Measurements from ENCODE around the gene GRIN3B. TPM values are rescaled to one million over a fixed set of nuclear protein-coding genes. Genes with fewer than 3 reads are reported as not detected.

Gene GRIN3B
- total and polyA plus RNA-seq, 10 of the 15 experiments (the other 5 are each of a cell fraction or from before 2014, with no cell fraction given), result 0.15 TPM; not detected in 9

DNA sequence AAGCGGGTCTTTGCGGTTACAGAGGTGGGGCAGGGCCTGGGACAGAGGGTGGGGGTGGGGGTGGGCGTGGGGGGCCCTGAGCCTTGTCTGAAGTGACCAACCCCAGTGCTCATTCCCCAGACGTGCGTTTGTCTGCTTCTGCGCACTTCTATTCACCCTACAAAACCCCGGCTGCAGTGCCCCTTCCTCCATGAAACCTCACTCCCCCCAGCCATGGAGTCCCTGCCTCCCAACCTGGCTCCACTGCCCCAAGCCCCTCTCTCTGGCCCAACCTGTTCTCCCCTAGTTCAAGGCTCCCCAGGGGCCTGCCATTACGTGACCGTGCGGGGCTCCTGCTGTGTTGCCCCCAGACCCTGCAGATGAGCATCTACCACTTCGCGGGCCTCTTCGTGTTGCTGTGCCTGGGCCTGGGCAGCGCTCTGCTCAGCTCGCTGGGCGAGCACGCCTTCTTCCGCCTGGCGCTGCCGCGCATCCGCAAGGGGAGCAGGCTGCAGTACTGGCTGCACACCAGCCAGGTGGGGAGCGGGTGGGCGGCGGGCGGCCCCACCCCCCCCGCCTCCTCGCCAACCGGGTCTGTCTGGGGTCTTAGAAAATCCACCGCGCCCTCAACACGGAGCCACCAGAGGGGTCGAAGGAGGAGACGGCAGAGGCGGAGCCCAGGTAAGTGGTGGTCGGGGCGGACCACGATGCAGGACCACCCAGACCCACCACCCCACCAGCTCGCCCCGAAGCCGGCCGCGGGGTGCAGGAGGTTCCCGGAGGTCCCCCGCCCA, 8.2 kb downstream of the GRIN3B start (continued):
- TF ChIP-seq, protein P1, sequence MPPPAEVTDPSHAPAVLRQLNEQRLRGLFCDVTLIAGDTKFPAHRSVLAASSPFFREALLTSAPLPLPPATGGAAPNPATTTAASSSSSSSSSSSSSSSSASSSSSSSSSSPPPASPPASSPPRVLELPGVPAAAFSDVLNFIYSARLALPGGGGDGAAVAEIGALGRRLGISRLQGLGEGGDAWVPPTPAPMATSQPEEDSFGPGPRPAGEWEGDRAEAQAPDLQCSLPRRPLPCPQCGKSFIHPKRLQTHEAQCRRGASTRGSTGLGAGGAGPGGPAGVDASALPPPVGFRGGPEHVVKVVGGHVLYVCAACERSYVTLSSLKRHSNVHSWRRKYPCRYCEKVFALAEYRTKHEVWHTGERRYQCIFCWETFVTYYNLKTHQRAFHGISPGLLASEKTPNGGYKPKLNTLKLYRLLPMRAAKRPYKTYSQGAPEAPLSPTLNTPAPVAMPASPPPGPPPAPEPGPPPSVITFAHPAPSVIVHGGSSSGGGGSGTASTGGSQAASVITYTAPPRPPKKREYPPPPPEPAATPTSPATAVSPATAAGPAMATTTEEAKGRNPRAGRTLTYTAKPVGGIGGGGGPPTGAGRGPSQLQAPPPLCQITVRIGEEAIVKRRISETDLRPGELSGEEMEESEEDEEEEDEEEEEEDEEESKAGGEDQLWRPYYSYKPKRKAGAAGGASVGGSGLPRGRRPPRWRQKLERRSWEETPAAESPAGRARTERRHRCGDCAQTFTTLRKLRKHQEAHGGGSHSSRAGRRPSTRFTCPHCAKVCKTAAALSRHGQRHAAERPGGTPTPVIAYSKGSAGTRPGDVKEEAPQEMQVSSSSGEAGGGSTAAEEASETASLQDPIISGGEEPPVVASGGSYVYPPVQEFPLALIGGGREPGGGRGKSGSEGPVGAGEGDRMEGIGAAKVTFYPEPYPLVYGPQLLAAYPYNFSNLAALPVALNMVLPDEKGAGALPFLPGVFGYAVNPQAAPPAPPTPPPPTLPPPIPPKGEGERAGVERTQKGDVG (CRISPR knock-in tag; IDR thresholded peaks at IDR 0.05), result no peak
- TF ChIP-seq ZNF384 (IDR thresholded peaks at IDR 0.05; ENCODE audit: borderline replicate concordance, low read depth, low read length), result no peak
- TF ChIP-seq ZNF24 (IDR thresholded peaks at IDR 0.05), result no peak

- Histone ChIP-seq H3K4me3 (no peak overlapping the region), H3K36me3 (ENCODE audit: control insufficient read depth in 2 of 2, insufficient read depth in 2 of 2, low read length in 1 of 2) (peaks cover 3 to 35% of the 10 kb centered on the region in 2 experiments; a peak in 3 of 4 replicates), H3K4me2 (ENCODE audit: control insufficient read depth, insufficient read depth) (no peak overlapping the region), H4K20me1 (ENCODE audit: control insufficient read depth, insufficient read depth) (no peaks in the 10 kb centered on the region), H3K9me3 (replicated peaks; ENCODE audit: control insufficient read depth, insufficient read depth, low read length) (no peaks in the 10 kb centered on the region), H3K4me1 (ENCODE audit: control insufficient read depth, insufficient read depth, low read length) (no peaks in the 10 kb centered on the region), H2AFZ (ENCODE audit: control insufficient read depth, low read depth, low read length) (no peak overlapping the region), H3K27ac (ENCODE audit: control insufficient read depth, insufficient read depth) (no peak overlapping the region), H3K27me3 (replicated peaks in 1 of 2; ENCODE audit: control insufficient read depth in 2 of 2, insufficient read depth in 2 of 2, low read length in 1 of 2) (no peaks in the 10 kb centered on the region), H3K79me2 (ENCODE audit: control insufficient read depth, insufficient read depth, low read length) (no peaks in the 10 kb centered on the region; the same call in 1 of the 2 replicates), H3K9ac (ENCODE audit: control insufficient read depth, insufficient read depth, low read length) (no peak overlapping the region)
- 94% methylated on average over 38 of the region's 92 CpGs for WGBS (ENCODE audit: insufficient coverage, insufficient replicate concordance, low lambda C conversion rate, missing lambda C conversion rate)
- TSS peak; percentile 91 for BruUV-seq (replicated peaks)
- 0 out of 3 replicates have a peak, but pooled peaks have one; percentile 9 for ATAC-seq
- RAD21 ChIA-PET (ENCODE audit: unreplicated experiment), result no interaction called here
- POLR2A ChIA-PET, result no interaction called here
- intact Hi-C loops (cut with micrococcal nuclease; ENCODE audit: unreplicated experiment), result no loop called here
- SMC1A ChIA-PET (ENCODE audit: uncharacterized antibody, unreplicated experiment), result no interaction called here
- in situ Hi-C loops (cut with MboI), result no loop called here
- no peak for FAIRE-seq
- CTCF ChIA-PET, result no interaction called here
- DNase-seq (ENCODE audit: low read depth, low spot score), result no peak
- TF ChIP-seq POLR2AphosphoS5 (IDR thresholded peaks at IDR 0.05; ENCODE audit: low read length), result no peak
- TF ChIP-seq STAT1 (conservative IDR thresholded peaks at IDR 0.05), result no peak
- TF ChIP-seq, protein P2, sequence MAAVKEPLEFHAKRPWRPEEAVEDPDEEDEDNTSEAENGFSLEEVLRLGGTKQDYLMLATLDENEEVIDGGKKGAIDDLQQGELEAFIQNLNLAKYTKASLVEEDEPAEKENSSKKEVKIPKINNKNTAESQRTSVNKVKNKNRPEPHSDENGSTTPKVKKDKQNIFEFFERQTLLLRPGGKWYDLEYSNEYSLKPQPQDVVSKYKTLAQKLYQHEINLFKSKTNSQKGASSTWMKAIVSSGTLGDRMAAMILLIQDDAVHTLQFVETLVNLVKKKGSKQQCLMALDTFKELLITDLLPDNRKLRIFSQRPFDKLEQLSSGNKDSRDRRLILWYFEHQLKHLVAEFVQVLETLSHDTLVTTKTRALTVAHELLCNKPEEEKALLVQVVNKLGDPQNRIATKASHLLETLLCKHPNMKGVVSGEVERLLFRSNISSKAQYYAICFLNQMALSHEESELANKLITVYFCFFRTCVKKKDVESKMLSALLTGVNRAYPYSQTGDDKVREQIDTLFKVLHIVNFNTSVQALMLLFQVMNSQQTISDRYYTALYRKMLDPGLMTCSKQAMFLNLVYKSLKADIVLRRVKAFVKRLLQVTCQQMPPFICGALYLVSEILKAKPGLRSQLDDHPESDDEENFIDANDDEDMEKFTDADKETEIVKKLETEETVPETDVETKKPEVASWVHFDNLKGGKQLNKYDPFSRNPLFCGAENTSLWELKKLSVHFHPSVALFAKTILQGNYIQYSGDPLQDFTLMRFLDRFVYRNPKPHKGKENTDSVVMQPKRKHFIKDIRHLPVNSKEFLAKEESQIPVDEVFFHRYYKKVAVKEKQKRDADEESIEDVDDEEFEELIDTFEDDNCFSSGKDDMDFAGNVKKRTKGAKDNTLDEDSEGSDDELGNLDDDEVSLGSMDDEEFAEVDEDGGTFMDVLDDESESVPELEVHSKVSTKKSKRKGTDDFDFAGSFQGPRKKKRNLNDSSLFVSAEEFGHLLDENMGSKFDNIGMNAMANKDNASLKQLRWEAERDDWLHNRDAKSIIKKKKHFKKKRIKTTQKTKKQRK (IDR thresholded peaks at IDR 0.05; ENCODE audit: low read depth, low read length), result no peak
- no peak for TF ChIP-seq CREB1 (IDR thresholded peaks at IDR 0.05; ENCODE audit: low read depth)
- TF ChIP-seq, protein P3, sequence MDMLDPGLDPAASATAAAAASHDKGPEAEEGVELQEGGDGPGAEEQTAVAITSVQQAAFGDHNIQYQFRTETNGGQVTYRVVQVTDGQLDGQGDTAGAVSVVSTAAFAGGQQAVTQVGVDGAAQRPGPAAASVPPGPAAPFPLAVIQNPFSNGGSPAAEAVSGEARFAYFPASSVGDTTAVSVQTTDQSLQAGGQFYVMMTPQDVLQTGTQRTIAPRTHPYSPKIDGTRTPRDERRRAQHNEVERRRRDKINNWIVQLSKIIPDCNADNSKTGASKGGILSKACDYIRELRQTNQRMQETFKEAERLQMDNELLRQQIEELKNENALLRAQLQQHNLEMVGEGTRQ (IDR thresholded peaks at IDR 0.05; ENCODE audit: borderline replicate concordance, low read depth, low read length), result no peak
- TF ChIP-seq, protein P4, sequence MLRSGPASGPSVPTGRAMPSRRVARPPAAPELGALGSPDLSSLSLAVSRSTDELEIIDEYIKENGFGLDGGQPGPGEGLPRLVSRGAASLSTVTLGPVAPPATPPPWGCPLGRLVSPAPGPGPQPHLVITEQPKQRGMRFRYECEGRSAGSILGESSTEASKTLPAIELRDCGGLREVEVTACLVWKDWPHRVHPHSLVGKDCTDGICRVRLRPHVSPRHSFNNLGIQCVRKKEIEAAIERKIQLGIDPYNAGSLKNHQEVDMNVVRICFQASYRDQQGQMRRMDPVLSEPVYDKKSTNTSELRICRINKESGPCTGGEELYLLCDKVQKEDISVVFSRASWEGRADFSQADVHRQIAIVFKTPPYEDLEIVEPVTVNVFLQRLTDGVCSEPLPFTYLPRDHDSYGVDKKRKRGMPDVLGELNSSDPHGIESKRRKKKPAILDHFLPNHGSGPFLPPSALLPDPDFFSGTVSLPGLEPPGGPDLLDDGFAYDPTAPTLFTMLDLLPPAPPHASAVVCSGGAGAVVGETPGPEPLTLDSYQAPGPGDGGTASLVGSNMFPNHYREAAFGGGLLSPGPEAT (IDR thresholded peaks at IDR 0.05; ENCODE audit: low read depth), result no peak
- TF ChIP-seq POLR2A (IDR thresholded peaks at IDR 0.05; ENCODE audit: low read depth, low read length), result peak; percentile 40
- no peak for TF ChIP-seq CBX5 (IDR thresholded peaks at IDR 0.05; ENCODE audit: low read depth)
Observed at GRCh38 chr19:1009041-1009980, 9.1 kb downstream of the GRIN3B start.

All from GM12878 (cell line).